ENCODE data around the gene SEMA7A.

Gene SEMA7A

GRCh38 chr15:74430510-74430951 lies 3.2 kb downstream of the SEMA7A start:
- no peak for DNase-seq (ENCODE audit: low spot score)

GRCh38 chr15:74429781-74430400 lies 3.9 kb downstream of the SEMA7A start:
- DNase-seq (ENCODE audit: low spot score) = no peak

- no peak for DNase-seq (ENCODE audit: low spot score)
These were observed 4.6 kb downstream of the SEMA7A start for GRCh38 chr15:74428970-74429780.

DNA sequence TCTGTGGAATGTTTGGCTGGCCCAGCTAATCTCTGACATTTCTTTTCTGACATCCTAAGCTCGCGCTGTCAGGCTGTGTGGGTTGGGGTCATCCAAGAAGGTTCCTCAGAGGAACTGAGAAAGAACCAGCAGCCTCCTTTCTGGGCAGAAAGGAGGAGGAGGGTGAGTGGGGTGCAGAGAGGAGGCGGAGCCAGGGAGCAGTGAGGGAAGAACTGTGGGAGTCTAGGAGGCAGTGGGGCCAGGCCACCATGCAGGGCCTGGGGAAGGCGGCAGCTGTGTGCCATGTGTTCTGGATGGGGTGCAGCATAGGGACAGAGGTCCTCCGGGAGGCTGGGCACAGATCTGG lies 5.3 kb downstream of the SEMA7A start:
- no peak for DNase-seq (ENCODE audit: low spot score)

DNA sequence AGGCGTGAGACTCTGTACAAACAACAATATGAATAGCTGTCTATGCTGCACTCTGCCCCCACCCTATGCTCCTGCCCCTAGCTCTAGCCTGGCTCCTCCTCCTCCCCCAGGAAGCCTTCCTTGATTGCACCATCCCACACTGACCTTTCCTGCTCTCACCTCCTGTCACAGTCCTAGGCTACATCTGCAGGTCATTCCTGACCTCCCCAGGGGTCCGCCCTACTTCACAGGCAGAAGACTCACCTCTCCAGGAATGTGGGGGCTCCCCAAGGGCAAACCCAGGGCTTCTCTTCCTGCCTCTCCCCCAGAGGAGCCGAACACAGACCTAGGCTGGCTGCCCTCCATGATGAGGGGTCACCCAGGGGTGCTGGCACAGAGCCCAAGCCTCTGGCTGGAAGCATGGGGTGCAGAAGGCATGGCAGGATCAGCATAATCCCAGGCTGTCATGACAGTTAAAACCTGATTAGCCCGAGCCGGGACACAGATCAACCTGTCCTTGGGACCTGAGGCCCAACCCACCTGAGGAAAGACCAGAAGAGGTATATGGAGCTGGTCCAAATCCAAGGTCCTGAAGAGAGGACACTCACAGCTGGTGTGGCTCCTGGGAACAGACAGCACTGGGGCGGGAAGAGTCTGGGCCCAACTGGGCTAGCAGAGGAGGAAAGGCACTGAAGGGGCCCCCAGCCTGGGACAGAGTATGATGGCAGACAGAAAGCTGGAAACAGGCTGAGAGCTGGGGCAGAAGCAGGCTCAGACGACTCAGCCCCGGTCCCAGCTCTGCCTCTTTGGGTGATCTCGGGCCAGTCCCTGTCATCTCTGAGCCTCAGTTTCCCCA lies 5.9 kb downstream of the SEMA7A start:
- DNase-seq (ENCODE audit: low spot score) = no peak

- DNase-seq (ENCODE audit: low spot score) = no peak
These were observed 7.1 kb downstream of the SEMA7A start for GRCh38 chr15:74426404-74427281.

- no peak for DNase-seq (ENCODE audit: low spot score)
These were observed 8.1 kb downstream of the SEMA7A start for GRCh38 chr15:74425630-74426029.

DNA sequence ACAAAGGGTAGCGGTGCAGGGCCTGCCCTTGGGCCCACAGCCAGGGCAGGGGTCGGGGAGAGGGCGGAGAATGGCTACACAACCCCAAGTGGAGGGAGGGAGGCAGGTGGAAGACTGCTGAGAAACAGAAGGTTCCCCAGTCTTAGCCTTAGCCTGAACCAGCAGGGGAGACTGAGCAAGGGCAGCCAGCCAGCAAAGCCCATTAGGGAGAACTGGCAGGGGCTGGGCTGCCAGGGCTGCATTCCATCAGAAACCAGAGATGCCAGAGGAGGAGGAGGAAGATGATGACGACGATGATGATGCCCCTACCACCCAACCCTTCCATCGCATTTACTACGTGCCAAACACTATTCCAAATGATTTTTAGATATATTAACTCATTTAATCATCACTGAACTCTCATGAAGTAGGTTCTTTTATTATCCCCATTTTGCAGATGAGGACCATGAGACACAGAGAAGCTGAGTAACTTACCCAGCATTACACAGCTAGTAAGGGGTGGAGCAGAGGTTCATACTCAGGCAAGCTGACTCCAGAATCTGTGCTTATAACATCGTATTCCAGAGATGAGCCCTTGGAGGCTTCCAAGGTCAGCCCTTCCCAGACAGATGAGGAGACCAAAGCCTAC lies 8.7 kb downstream of the SEMA7A start:
- no peak for DNase-seq (ENCODE audit: low spot score)

DNA sequence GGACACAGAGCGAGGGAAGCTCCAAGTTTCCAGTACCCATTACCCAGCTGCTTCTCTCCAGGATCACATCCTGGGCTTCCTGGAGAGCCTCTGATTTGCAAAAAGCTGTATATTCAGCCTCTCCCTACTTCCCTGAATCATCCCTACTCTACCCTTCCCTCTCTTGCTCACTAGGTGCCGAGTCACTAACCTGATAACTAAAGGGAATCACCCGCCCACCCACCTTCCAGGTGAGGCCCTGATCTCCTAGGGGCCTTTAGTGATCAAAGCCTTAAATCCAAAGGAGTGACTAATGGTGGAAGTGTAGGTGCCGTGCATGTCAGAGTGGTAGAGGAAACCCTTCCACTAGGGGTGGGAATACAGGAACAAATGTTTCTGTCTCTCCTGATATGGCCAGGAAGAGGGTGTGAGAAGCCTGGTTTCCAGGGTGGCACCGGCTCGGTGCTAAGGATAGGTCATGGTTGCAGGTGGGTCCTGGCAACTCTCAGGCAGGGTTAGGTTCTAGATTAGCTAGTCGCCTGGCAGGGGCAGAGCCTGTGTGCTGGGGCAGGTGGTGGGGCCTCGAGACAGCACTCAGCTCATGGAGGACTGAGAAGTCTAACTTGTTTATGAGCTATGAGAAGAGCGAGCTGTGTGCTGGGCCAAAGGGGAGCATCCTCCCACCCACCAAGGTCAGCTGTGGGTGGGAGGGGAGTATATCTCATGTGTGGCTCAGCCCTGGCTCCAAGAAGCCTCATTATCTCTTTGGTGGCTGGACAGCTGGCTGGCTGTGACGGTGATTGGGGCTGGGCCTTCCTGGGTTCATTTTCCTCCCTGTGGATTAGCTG lies 10.1 kb downstream of the SEMA7A start:
- no peak for DNase-seq (ENCODE audit: low spot score)

GRCh38 chr15:74422652-74423430 lies 10.9 kb downstream of the SEMA7A start:
- DNase-seq (ENCODE audit: low spot score) = no peak

- DNase-seq (ENCODE audit: low spot score) = no peak
These were observed 11.5 kb downstream of the SEMA7A start for GRCh38 chr15:74422265-74422651.

DNA sequence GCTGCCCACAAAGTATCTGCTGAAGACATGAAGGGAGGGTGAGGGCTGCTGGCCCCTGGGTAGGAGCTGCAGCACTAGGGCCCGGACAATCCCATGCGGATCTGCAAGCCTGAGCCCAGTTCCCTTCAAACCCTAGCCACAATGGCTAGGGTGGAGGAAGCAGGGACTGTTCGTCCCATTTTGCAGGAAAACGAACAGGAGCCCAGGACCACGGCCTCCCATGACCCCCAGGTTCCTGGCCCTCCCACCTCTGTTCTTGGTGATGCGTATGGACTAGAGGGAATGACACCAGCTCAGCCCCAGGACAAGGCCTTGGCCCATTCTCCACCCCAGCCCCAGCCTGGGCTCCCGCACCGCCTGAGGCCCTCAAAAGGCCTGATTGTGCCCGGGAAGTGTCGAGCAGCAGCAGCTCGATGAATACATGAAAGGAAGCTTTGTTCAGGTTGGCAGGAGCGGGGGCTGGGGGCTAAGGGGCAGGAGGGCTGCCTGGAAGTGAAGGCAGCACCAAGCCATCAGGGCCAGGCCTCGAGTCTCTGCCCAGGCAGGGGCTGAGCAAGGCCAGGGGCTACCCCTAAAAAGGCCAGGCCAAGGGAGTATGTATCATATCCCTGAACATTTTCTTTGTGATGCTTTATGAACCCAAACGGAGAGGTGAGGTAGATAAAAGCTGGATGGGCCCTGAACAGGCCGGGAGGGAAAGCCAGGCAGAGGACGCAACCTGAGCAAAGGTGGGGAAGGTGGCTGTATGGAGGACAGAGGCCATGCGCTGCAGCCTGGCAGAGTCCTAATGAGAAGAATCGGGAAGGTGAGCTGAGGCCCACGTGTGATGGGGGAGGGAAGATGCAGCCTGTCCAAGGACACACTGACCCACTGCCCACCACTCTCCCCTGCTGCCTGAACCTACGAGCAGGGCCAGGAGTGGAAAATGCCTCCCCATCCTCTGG lies 12.2 kb downstream of the SEMA7A start:
- DNase-seq (ENCODE audit: low spot score) = no peak

GRCh38 chr15:74420193-74420905 lies 13.4 kb downstream of the SEMA7A start:
- DNase-seq (ENCODE audit: low spot score) = no peak

DNA sequence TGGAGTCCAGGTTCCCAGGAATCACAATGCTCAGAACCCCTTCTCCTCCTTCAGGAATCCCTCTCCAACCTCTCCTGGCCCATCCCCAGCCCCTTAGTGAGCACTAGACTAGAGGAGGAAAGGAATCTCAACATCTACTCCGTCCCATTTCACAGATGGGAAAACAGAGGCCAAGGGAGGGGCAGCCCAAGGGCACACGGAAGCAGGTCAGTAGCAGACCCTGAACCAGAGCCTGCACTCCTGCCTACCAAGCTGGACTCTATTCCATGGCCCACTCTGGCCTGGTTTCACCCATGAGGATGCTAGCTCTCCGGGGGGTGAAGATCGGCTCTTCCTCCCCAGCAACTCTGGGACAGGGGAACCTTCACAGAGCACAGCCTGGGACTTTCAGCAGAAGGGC lies 14.3 kb downstream of the SEMA7A start:
- DNase-seq (ENCODE audit: low spot score) = no peak

DNA sequence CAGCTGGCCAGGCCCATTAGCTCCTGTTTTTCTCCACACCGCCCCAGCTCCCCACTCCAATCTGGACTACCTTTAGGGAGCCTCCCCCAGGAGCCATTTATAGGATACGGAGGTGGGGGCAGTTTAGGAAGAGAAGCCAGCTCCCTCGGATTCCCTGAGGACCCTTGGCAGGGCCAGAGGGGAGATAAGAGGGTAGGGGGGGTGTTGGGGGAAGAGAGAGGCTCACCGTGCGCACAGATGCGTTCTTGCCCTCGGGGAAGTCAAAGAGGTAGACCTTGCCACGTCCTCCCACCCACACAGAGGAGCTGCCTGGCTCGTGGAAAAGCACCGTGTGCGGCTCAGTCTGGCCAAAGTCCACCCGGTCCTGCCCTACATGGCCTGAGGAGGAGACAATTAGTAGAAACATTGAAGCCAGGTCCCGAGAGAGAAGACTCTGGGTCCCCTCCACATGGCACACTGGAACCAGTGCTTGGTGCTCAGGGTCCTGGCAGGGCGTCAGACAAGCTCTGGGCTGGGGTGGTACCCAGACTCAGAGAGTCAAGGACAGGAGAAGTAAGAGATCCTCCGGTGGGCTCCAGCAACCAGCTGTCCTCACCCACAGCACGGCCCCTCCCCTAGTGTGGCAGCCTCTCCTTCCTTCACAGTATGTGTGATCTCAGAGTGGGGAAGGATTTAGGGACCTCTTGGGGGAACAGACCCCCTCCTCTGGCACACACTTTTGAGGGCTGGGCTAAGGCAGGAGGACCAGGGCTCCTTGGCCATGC lies 15.0 kb downstream of the SEMA7A start:
- no peak for DNase-seq (ENCODE audit: low spot score)

DNA sequence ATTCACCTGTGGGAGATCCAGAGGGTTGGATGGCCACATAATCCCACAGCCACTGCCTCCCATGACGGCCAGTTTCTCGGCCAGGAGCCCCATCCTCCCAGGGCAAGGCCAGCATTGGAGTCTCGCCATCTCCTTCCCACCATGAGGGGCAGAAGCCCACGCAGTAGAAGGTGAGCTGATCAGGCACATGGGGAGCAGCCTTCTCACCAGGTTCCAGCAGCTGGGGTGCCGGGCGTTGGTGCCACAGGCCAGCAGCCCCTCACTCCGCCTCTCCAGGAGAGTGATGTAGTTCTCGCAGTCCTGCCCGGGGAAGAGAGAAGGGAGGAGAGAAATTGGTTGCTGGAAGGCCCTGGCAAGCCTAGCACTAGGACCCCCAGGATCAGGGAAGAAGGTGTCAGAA lies 16.1 kb downstream of the SEMA7A start:
- no peak for DNase-seq (ENCODE audit: low spot score)

DNA sequence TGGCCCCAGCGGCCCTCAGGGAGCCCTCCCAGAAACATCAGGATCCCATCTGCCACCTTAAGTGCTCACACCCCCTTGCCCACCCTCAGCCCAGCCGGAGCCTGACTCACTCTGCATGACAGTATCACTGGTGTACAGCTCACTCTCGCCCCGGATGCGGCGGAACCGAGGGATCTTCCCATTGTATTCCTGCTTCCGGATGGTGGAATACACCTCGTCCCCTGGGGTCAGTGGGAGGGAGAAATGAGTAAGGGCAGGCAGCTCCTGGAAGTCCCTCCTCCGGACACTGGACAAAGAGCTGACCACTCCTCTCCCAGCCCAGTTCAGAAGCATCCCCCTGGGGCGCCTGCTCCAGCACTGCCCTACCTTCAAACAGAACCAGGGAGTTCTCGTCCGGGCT lies 16.5 kb downstream of the SEMA7A start:
- DNase-seq (ENCODE audit: low spot score) = no peak
